ACC112 (cell line): ENCODE results near the gene PARD6B.

Source experiments
- H2AFZ ChIP-seq: fragments of 200-600 bp; sonication (generic); one replicate; pipeline ENCODE4 v1.6.0; 2017; ENCODE audit warnings: antibody characterized with exemption, low read length; ENCODE audit not compliant: unreplicated experiment
- H3K27ac ChIP-seq: fragments of 200-600 bp; sonication (generic); 2 replicates; pipeline ENCODE4 v1.5.1; 2014; ENCODE audit warnings: low read depth, mild to moderate bottlenecking, antibody characterized with exemption, low read length, moderate library complexity
- H3K27me3 ChIP-seq: fragments of 200-600 bp; sonication (generic); 2 replicates; pipeline ENCODE4 v1.6.1; 2014; ENCODE audit warnings: mild to moderate bottlenecking, antibody characterized with exemption, low read length, moderate library complexity, mixed read lengths; ENCODE audit not compliant: insufficient read depth
- H3K36me3 ChIP-seq: fragments of 200-600 bp; sonication (generic); 2 replicates; pipeline ENCODE4 v1.6.1; 2016; ENCODE audit warnings: mild to moderate bottlenecking, antibody characterized with exemption, low read length, moderate library complexity, mixed read lengths; ENCODE audit not compliant: insufficient read depth
- H3K4me1 ChIP-seq: fragments of 200-600 bp; sonication (generic); one replicate; pipeline ENCODE4 v1.6.1; 2016; ENCODE audit warnings: low read length, mixed read lengths; ENCODE audit not compliant: insufficient read depth, unreplicated experiment, control insufficient read depth
- H3K4me3 ChIP-seq: fragments of 200-600 bp; sonication (generic); 2 replicates; pipeline ENCODE4 v1.5.1; 2014; ENCODE audit warnings: mild to moderate bottlenecking, low read depth, low read length
- H3K79me2 ChIP-seq: fragments of 200-600 bp; sonication (generic); one replicate; pipeline ENCODE4 v1.6.0; 2016; ENCODE audit warnings: low read length; ENCODE audit not compliant: control insufficient read depth, unreplicated experiment, insufficient read depth

Gene PARD6B

GRCh38 chr20:50731055-50731929 is at the start of gene PARD6B:
Gene PARD6B (plus strand): TSS chr20:50731580. CDS start chr20:50731787, 207 bp downstream.
- H3K4me1 ChIP-seq: peaks cover 8% of the 10 kb centered on the region

GRCh38 chr20:50682065-50682464 is 49.3 kb upstream of the PARD6B start:
- Histone ChIP-seq H3K79me2 (no peaks in the 10 kb centered on the region), H2AFZ (no peak overlapping the region), H3K4me3 (no peak overlapping the region), H3K27me3 (no peaks in the 10 kb centered on the region), H3K27ac (no peak overlapping the region), H3K4me1 (no peaks in the 10 kb centered on the region), H3K36me3 (no peaks in the 10 kb centered on the region)

More at GRCh38 chr20:50731055-50731929, at the start of gene PARD6B:
- Histone ChIP-seq H3K27ac (no peak within 1 kb of the TSS), H3K79me2 (no peaks in the 10 kb centered on the region), H2AFZ (peak within 1 kb of the TSS; percentile 86), H3K36me3 (no peaks in the 10 kb centered on the region), H3K27me3 (peaks cover 16% of the 10 kb centered on the region), H3K4me3 (peak within 1 kb of the TSS; percentile 84)

- H3K79me2 ChIP-seq: no peaks in the 10 kb centered on the region
Measured at GRCh38 chr20:50682947-50683530, 48.3 kb upstream of the PARD6B start.

GRCh38 chr20:50683570-50683969 is 47.8 kb upstream of the PARD6B start:
- Histone ChIP-seq H2AFZ (no peak overlapping the region), H3K27me3 (no peaks in the 10 kb centered on the region), H3K36me3 (no peaks in the 10 kb centered on the region), H3K79me2 (no peaks in the 10 kb centered on the region), H3K27ac (no peak overlapping the region), H3K4me1 (no peaks in the 10 kb centered on the region), H3K4me3 (no peak overlapping the region)

More at GRCh38 chr20:50682947-50683530, 48.3 kb upstream of the PARD6B start:
- Histone ChIP-seq H3K36me3 (no peaks in the 10 kb centered on the region), H3K27me3 (no peaks in the 10 kb centered on the region), H2AFZ (no peak overlapping the region), H3K4me1 (no peaks in the 10 kb centered on the region), H3K4me3 (no peak overlapping the region), H3K27ac (no peak overlapping the region)

- H3K4me1 ChIP-seq: no peaks in the 10 kb centered on the region
Measured at GRCh38 chr20:50686821-50687220, 44.6 kb upstream of the PARD6B start.

GRCh38 chr20:50688256-50688975 is 43.0 kb upstream of the PARD6B start:
- no peaks in the 10 kb centered on the region for H3K36me3 ChIP-seq
- H3K27me3 ChIP-seq: peaks cover 4% of the 10 kb centered on the region; the same call in 1 of the 2 replicates
- no peak overlapping the region for H3K4me3 ChIP-seq
- no peaks in the 10 kb centered on the region for H3K79me2 ChIP-seq
- H2AFZ ChIP-seq: no peak overlapping the region
- H3K4me1 ChIP-seq: no peaks in the 10 kb centered on the region
- no peak overlapping the region for H3K27ac ChIP-seq

More at GRCh38 chr20:50686821-50687220, 44.6 kb upstream of the PARD6B start:
- no peak overlapping the region for H3K27ac ChIP-seq
- H3K79me2 ChIP-seq: no peaks in the 10 kb centered on the region
- no peak overlapping the region for H2AFZ ChIP-seq
- H3K4me3 ChIP-seq: no peak overlapping the region
- H3K27me3 ChIP-seq: peaks cover 2% of the 10 kb centered on the region; the same call in 1 of the 2 replicates
- no peaks in the 10 kb centered on the region for H3K36me3 ChIP-seq

- peaks cover 4% of the 10 kb centered on the region; the same call in 1 of the 2 replicates for H3K27me3 ChIP-seq
- no peak overlapping the region for H2AFZ ChIP-seq
- no peak overlapping the region for H3K4me3 ChIP-seq
- H3K4me1 ChIP-seq: peaks cover 8% of the 10 kb centered on the region
- no peaks in the 10 kb centered on the region for H3K79me2 ChIP-seq
- H3K27ac ChIP-seq: no peak overlapping the region
- no peaks in the 10 kb centered on the region for H3K36me3 ChIP-seq
Measured at GRCh38 chr20:50689864-50690649, 41.3 kb upstream of the PARD6B start.

- Histone ChIP-seq H3K27me3 (peaks cover 4% of the 10 kb centered on the region; the same call in 1 of the 2 replicates), H3K36me3 (no peaks in the 10 kb centered on the region), H3K27ac (no peak within 1 kb of the TSS), H2AFZ (peak within 1 kb of the TSS; percentile 13), H3K4me3 (peak within 1 kb of the TSS; percentile 57), H3K4me1 (peaks cover 14% of the 10 kb centered on the region), H3K79me2 (no peaks in the 10 kb centered on the region)
Measured at GRCh38 chr20:50690650-50691572, 40.5 kb upstream of the PARD6B start, which contains the start of gene RIPOR3. Gene RIPOR3 (minus strand): TSS chr20:50691542. CDS start chr20:50691128, 414 bp downstream.
